ENCODE measurements around the gene RFXANK.

The RFXANK gene

DNA sequence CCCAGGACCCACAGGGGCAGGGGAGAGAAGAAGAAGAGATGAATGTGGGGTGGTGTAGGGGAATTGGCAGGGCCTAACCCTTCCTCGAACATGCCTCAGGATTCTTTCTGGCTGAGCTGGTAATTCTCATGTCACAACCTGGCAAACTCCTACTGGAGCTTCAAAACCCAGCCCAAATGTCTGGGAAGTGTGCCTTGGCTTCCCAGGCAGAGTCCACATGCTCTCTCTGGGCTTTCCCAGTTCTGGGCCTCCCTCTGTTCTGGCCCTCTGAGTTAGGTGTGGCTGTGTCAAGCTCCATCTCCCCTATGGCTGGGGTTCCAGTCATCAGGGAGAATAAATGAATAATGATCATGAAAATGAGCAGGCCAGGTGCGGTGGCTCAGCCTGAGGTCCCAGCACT, 42.6 kb upstream of the RFXANK start:
- H4K20me1 ChIP-seq (ENCODE audit: insufficient read depth, low read length), result no peaks in the 10 kb centered on the region
- no peak overlapping the region for H2AFZ ChIP-seq (ENCODE audit: low read depth, low read length)
- no peak for TF ChIP-seq EZH2 (IDR thresholded peaks at IDR 0.05; ENCODE audit: borderline replicate concordance, low read depth, low read length, severe bottlenecking)
- TF ChIP-seq, protein P1, sequence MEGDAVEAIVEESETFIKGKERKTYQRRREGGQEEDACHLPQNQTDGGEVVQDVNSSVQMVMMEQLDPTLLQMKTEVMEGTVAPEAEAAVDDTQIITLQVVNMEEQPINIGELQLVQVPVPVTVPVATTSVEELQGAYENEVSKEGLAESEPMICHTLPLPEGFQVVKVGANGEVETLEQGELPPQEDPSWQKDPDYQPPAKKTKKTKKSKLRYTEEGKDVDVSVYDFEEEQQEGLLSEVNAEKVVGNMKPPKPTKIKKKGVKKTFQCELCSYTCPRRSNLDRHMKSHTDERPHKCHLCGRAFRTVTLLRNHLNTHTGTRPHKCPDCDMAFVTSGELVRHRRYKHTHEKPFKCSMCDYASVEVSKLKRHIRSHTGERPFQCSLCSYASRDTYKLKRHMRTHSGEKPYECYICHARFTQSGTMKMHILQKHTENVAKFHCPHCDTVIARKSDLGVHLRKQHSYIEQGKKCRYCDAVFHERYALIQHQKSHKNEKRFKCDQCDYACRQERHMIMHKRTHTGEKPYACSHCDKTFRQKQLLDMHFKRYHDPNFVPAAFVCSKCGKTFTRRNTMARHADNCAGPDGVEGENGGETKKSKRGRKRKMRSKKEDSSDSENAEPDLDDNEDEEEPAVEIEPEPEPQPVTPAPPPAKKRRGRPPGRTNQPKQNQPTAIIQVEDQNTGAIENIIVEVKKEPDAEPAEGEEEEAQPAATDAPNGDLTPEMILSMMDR (IDR thresholded peaks at IDR 0.05; ENCODE audit: borderline replicate concordance, extremely low read depth, low read length, poor library complexity, severe bottlenecking), result no peak
- no peaks in the 10 kb centered on the region for H3K79me2 ChIP-seq (ENCODE audit: insufficient read depth, low read length)
- H3K4me2 ChIP-seq (ENCODE audit: insufficient read depth, low read length), result no peak overlapping the region
- peaks cover 9% of the 10 kb centered on the region for H3K36me3 ChIP-seq (ENCODE audit: insufficient read depth, low read length)
- no peaks in the 10 kb centered on the region for H3K27me3 ChIP-seq (ENCODE audit: insufficient read depth, low read length, poor library complexity)
- H3K4me3 ChIP-seq (ENCODE audit: low read depth in 1 of 2, low read length in 2 of 2), result no peak overlapping the region
- ATAC-seq (ENCODE audit: insufficient read depth, low read depth) (no peak), DNase-seq (no peak)
- H3K27ac ChIP-seq (ENCODE audit: low read length), result no peak overlapping the region
- no peak overlapping the region for H3K9ac ChIP-seq (ENCODE audit: low read depth, low read length)
- H3K4me1 ChIP-seq (ENCODE audit: insufficient read depth, low read length), result no peaks in the 10 kb centered on the region
- no peaks in the 10 kb centered on the region for H3K9me3 ChIP-seq (ENCODE audit: insufficient read depth, low read length, severe bottlenecking)

DNA sequence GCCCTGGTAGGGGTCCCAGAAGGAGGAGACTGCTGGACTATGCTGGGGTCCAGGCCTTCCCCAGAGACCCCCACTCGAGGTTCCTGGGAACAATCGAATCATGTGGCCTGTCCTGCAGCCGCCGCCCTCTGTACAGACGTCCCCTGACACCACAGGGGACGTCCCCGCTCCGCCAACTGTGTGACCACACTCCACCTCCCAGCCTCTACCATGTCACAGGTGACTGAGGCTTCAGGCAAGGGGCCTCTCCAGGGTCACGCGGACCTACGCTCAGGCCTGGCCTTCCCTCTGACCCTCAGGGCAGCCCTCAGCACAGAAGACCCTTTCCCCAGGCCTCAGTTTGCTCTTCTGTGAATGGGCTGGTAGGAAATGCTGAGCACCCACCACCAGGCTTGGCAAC, 40.6 kb upstream of the RFXANK start:
- ATAC-seq (ENCODE audit: insufficient read depth, low read depth) (no peak), DNase-seq (no peak)
- H3K79me2 ChIP-seq (ENCODE audit: insufficient read depth, low read length), result no peaks in the 10 kb centered on the region
- H2AFZ ChIP-seq (ENCODE audit: low read depth, low read length), result no peak overlapping the region
- H4K20me1 ChIP-seq (ENCODE audit: insufficient read depth, low read length), result no peaks in the 10 kb centered on the region
- H3K9ac ChIP-seq (ENCODE audit: low read depth, low read length), result no peak overlapping the region
- no peaks in the 10 kb centered on the region for H3K9me3 ChIP-seq (ENCODE audit: insufficient read depth, low read length, severe bottlenecking)
- no peak overlapping the region for H3K27ac ChIP-seq (ENCODE audit: low read length)
- H3K4me3 ChIP-seq (ENCODE audit: low read depth in 1 of 2, low read length in 2 of 2), result no peak overlapping the region
- H3K27me3 ChIP-seq (ENCODE audit: insufficient read depth, low read length, poor library complexity), result no peaks in the 10 kb centered on the region
- TF ChIP-seq, protein P1 (IDR thresholded peaks at IDR 0.05; ENCODE audit: borderline replicate concordance, extremely low read depth, low read length, poor library complexity, severe bottlenecking), result no peak
- TF ChIP-seq EZH2 (IDR thresholded peaks at IDR 0.05; ENCODE audit: borderline replicate concordance, low read depth, low read length, severe bottlenecking), result no peak
- peaks cover 9% of the 10 kb centered on the region for H3K36me3 ChIP-seq (ENCODE audit: insufficient read depth, low read length)
- no peak overlapping the region for H3K4me2 ChIP-seq (ENCODE audit: insufficient read depth, low read length)
- H3K4me1 ChIP-seq (ENCODE audit: insufficient read depth, low read length), result no peaks in the 10 kb centered on the region

DNA sequence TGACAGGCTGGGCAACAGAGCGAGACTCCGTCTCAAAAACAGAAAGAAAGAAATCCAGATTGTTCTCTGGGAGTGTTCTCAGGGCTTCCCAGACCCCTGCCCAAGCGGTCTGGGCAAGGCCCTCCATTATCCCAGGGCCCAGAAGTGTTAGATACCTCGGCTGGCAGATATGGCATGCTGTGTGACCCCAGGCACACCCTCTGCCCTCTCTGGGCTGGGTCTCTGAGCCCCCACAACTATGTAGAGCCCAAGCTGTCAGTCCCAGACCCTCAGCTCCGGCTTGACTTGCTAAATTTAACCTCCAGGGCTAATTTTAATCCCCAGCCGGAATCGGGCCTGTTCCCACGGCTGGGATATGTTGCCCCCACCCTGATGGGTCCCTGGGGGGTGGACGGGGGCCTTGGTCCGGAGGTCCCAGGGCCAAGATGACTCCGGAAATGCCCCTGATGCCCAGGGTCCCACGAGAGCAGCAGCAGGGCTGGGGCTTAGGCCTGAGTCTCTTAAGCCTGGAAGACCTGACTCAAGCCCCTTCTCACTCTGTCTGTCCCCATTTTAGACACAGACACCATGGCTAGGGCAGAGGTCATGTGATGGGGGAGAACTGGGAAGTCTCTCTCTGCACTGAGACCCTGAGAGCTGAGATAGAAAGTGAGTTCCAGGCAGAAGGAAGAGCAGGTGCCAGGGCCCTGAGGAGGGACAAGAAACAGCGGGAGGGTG, 39.2 kb upstream of the RFXANK start:
- Histone ChIP-seq H4K20me1 (ENCODE audit: insufficient read depth, low read length) (no peaks in the 10 kb centered on the region), H3K4me1 (ENCODE audit: insufficient read depth, low read length) (no peaks in the 10 kb centered on the region), H2AFZ (ENCODE audit: low read depth, low read length) (no peak overlapping the region), H3K27me3 (ENCODE audit: insufficient read depth, low read length, poor library complexity) (no peaks in the 10 kb centered on the region), H3K4me2 (ENCODE audit: insufficient read depth, low read length) (no peak overlapping the region), H3K4me3 (ENCODE audit: low read depth in 1 of 2, low read length in 2 of 2) (no peak overlapping the region), H3K9me3 (ENCODE audit: insufficient read depth, low read length, severe bottlenecking) (no peaks in the 10 kb centered on the region), H3K36me3 (ENCODE audit: insufficient read depth, low read length) (peaks cover 18% of the 10 kb centered on the region), H3K79me2 (ENCODE audit: insufficient read depth, low read length) (no peaks in the 10 kb centered on the region), H3K9ac (ENCODE audit: low read depth, low read length) (no peak overlapping the region), H3K27ac (ENCODE audit: low read length) (no peak overlapping the region)
- DNase-seq (no peak), ATAC-seq (ENCODE audit: insufficient read depth, low read depth) (no peak)
- TF ChIP-seq, protein P1 (IDR thresholded peaks at IDR 0.05; ENCODE audit: borderline replicate concordance, extremely low read depth, low read length, poor library complexity, severe bottlenecking), result no peak
- no peak for TF ChIP-seq EZH2 (IDR thresholded peaks at IDR 0.05; ENCODE audit: borderline replicate concordance, low read depth, low read length, severe bottlenecking)
